ENCODE measurements around the gene LONRF2.

DNA sequence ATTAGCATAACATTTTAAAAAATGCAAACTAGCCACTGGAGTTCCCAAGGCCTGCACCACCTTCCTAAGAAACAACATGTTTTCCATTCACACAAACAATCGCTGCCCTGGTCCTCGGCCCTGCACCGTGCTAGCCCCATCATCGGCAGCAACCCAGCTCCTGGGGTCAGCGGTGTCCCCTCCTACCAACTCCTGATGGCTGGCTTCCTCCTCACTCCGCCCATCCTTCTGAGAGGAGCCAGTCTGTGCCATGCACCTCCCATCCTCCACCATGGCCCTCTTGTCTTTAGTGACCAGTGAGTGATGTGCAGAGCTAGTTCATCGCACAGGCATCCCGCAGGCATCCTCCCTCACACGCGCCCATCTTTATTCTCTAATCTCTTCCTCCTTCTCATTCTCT, 81.9 kb downstream of the LONRF2 start:
- TF ChIP-seq CTCF (IDR thresholded peaks at IDR 0.05) (no peak), EP300 (IDR thresholded peaks at IDR 0.05; ENCODE audit: low read depth) (no peak), POLR2A (IDR thresholded peaks at IDR 0.05) (no peak), POLR2AphosphoS5 (IDR thresholded peaks at IDR 0.05) (no peak)

Data from transverse colon (tissue), 4 donors.